Thoracic aorta (tissue), 2 donors: Measurements from ENCODE around the gene DPCD. TPM values are rescaled to one million over a fixed set of nuclear protein-coding genes. Genes with fewer than 3 reads are reported as not detected.

ENCODE experiments used
- ATAC-seq: fragments of 150-250 bp; one replicate; pipeline ENCODE4 v1.8.0; 2017; ENCODE audit warnings: low read depth; ENCODE audit not compliant: insufficient number of reproducible peaks, low FRiP score
- DNase-seq: peaks from one replicate; pipeline ENCODE4 v3.0.0-alpha.2; 2020; ENCODE audit warnings: low spot score
- H3K27ac ChIP-seq, 2 donors: fragments of 200-600 bp; sonication (generic); 1 replicate in 1 of 2; 2 replicates in 1 of 2; pipeline ENCODE4 v1.5.1; 2016; ENCODE audit warnings: mild to moderate bottlenecking in 2 of 2, moderate library complexity in 2 of 2
- H3K27me3 ChIP-seq: fragments of 200-600 bp; sonication (generic); replicated peaks from 2 replicates; pipeline ENCODE4 v1.6.0; 2016; ENCODE audit warnings: mild to moderate bottlenecking; ENCODE audit not compliant: insufficient read depth
- H3K36me3 ChIP-seq: fragments of 200-600 bp; sonication (generic); one replicate; pipeline ENCODE4 v1.5.1; 2016
- H3K4me1 ChIP-seq, 2 donors: fragments of 200-600 bp; sonication (generic); 1 replicate in 1 of 2; 2 replicates in 1 of 2; pipeline versions ENCODE4 v1.5.1 to v1.6.0; 2016; ENCODE audit warnings: low read depth in 2 of 2, mild to moderate bottlenecking in 1 of 2; ENCODE audit not compliant: control insufficient read depth in 1 of 2
- H3K4me3 ChIP-seq: fragments of 200-600 bp; sonication (generic); 2 replicates; pipeline ENCODE4 v1.5.1; 2016; ENCODE audit warnings: mild to moderate bottlenecking
- H3K9me3 ChIP-seq: fragments of 200-600 bp; sonication (generic); 2 replicates; pipeline ENCODE4 v1.5.1; 2016
- total RNA-seq, 2 donors: library from RNA; depleted of rRNA; stranded (reverse); fragments of >200 nt; gene quantifications; one replicate each; pipeline versions ENCODE4 v1.1.0 to v1.2.3, GENCODE V29; 2016
- TF ChIP-seq, protein P1 (sequence below): fragments of 200-600 bp; sonication (generic); IDR thresholded peaks from one replicate; pipeline ENCODE4 v1.5.1; 2019; ENCODE audit warnings: antibody characterized with exemption

The DPCD gene
- total RNA-seq, 2 donors from 2014 or later: 12.6 to 22.9 TPM

DNA sequence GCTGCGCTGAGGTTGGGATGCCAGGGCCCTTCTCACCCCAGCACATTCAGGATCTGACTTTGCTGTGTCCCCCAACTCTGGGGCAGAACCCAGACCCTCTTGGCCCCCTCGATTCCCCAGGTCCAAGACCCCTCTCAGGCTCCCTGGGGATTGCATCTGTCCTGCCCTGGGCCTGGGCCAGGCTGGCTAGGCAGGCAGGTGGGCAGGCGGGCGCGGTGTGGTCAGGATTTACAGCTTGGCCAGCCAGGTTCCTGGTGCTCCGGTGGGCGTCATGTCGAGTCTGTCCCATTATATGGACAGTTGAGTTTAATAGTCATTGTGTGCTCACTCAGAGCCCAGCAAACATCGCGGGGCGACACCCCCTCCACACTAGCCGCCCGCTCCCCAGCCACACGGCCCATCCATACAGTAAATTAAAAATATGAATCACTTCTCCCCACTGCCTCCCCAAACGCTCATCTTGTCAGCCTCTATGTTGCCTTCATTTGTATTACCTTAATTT, 23.6 kb upstream of the DPCD start:
- Histone ChIP-seq H3K27me3 (peaks cover 14% of the 10 kb centered on the region), H3K27ac (no peak overlapping the region), H3K4me1 (peaks cover 1 to 10% of the 10 kb centered on the region in 2 donors), H3K36me3 (no peaks in the 10 kb centered on the region), H3K9me3 (no peaks in the 10 kb centered on the region), H3K4me3 (no peak overlapping the region)
- TF ChIP-seq, protein P1, sequence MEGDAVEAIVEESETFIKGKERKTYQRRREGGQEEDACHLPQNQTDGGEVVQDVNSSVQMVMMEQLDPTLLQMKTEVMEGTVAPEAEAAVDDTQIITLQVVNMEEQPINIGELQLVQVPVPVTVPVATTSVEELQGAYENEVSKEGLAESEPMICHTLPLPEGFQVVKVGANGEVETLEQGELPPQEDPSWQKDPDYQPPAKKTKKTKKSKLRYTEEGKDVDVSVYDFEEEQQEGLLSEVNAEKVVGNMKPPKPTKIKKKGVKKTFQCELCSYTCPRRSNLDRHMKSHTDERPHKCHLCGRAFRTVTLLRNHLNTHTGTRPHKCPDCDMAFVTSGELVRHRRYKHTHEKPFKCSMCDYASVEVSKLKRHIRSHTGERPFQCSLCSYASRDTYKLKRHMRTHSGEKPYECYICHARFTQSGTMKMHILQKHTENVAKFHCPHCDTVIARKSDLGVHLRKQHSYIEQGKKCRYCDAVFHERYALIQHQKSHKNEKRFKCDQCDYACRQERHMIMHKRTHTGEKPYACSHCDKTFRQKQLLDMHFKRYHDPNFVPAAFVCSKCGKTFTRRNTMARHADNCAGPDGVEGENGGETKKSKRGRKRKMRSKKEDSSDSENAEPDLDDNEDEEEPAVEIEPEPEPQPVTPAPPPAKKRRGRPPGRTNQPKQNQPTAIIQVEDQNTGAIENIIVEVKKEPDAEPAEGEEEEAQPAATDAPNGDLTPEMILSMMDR: no peak
- no peak for ATAC-seq
- DNase-seq: no peak

DNA sequence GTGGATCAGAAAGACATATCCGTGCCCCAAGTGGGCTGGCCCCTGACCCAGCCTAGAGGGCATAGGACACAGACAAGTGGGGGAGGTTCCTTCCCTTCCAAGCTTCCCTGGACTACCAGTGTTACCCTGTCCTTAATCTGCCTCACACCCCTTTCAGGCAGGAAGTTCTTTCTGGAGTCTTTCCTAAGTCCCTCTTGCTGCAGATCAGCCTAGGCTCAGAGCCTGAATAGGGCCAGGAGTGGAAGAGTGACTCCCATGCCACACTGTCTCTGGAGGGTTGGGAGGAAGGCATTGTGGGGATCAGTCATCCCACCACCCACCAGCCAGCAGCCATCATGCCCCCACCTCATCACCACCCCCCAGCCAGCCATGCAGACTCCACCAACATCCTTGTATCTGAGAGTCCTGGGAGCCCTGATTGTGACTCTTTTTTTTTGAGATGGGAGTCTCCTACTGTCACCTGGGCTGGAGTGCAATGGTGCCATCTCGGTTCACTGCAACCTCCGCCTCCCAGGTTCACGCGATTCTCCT, 22.7 kb upstream of the DPCD start:
- ATAC-seq (no peak), DNase-seq (no peak)
- no peaks in the 10 kb centered on the region for H3K36me3 ChIP-seq
- H3K27ac ChIP-seq: no peak overlapping the region
- peaks cover 14% of the 10 kb centered on the region for H3K27me3 ChIP-seq
- TF ChIP-seq, protein P1: no peak
- H3K4me3 ChIP-seq: no peak overlapping the region
- peaks cover 6 to 19% of the 10 kb centered on the region in 2 donors for H3K4me1 ChIP-seq
- H3K9me3 ChIP-seq: no peaks in the 10 kb centered on the region

DNA sequence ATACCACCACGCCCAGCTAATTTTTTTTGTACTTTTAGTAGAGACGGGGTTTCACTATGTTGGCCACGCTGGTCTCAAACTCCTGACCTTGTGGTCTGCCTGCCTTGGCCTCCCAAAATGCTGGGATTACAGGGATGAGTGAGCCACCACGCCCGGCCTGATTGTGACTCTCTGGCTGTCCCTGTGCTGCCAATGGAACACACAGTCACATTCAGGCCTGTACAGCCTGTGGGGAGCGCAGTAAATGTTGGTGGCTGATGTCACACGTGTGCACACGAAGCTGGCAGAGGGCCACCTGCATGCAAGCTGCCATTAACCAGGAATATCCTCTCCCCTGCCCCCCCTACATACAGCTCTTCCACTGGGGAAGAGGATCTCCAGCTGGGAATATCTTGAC, 22.2 kb upstream of the DPCD start:
- ATAC-seq (no peak), DNase-seq (no peak)
- no peak overlapping the region for H3K4me3 ChIP-seq
- TF ChIP-seq, protein P1: no peak
- peaks cover 14% of the 10 kb centered on the region for H3K27me3 ChIP-seq
- H3K36me3 ChIP-seq: no peaks in the 10 kb centered on the region
- no peaks in the 10 kb centered on the region for H3K9me3 ChIP-seq
- peaks cover 6 to 24% of the 10 kb centered on the region in 2 donors for H3K4me1 ChIP-seq
- no peak overlapping the region for H3K27ac ChIP-seq

DNA sequence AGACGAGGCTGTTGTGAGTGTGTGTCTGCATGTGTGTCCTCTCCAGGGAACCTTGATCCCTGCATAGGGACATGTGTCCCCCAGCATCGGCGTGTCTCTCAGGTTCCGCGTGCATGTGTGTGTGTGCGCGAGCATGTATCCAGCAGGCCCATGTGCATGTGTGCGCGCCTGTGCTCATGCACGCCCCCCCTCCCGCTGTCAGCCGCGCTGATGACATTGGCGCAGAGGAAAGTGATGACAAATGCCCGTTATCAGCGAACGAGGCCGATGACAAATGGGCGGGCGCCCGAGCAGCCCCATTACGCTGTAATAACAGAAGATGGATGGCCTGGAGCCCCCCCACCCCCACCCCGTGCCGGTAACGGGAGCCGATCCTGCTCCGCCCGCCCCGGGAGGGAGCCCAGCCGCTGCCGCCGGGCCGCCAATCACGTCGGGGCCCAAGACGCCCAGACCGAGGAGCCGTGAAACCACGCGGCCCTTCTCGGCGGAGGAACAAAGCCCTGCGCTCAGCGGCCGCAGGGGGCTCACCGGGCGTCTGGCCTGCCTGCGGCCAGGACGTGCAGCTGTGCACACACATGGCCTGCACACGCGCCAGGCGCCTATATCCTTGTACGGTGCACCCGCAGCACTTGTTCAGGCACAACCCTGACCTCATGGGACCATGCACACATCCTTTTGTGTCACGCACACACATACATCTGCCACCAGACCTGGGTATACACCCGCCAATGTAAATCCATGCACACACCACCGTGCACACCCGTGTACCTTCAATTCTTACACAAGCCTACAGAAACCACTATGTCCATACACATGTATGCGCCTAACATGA, 21.6 kb upstream of the DPCD start:
- Histone ChIP-seq H3K4me3 (peak overlapping the region; percentile 30), H3K4me1 (peaks cover 6 to 25% of the 10 kb centered on the region in 2 donors), H3K27me3 (peaks cover 14% of the 10 kb centered on the region), H3K9me3 (no peaks in the 10 kb centered on the region), H3K36me3 (no peaks in the 10 kb centered on the region), H3K27ac (no peak overlapping the region)
- TF ChIP-seq, protein P1: no peak
- DNase-seq (no peak), ATAC-seq (no peak)

DNA sequence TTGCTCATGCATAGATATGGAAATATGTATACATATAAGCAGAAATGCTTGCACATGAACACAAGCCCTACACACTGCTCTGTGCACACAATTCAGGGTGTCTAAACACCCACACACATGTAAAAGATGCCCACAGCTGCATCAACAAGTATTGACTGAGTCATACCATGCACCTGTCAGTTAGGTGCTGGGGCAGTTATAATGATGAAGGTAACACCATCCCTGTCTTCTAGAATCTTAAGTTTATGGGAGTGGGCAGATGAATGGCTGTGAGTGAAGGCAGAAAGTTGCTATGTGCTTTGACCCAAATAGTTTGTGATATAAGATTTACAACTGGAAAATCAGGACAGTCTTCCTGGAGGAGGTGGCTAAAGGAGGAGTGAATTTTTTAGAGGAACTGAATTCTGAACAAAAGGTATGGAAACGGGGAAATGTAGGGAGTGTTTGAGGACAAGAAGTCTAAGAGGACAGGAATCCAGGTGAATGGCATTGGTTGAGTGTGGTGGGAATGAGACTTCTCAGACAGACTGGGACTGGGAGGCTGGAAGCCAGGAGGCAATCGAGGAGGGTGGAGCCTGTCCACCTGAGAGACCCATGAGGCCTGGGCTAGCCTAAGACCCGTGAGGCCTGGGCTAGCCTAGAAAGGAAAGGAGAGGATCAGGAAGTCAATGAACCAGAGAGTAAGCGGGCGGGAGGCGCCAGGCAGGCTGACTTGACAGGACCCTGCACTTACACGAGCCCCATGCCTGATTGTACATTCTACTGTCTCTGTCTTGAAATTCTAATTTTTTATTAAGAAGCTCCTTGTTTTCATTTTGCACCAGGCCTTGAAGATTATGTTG, 20.7 kb upstream of the DPCD start:
- H3K36me3 ChIP-seq: no peaks in the 10 kb centered on the region
- peaks cover 14% of the 10 kb centered on the region for H3K27me3 ChIP-seq
- ATAC-seq (no peak), DNase-seq (no peak)
- peaks cover 6 to 25% of the 10 kb centered on the region in 2 donors for H3K4me1 ChIP-seq
- no peak overlapping the region for H3K27ac ChIP-seq
- TF ChIP-seq, protein P1: no peak
- peaks cover under 1% of the 10 kb centered on the region for H3K9me3 ChIP-seq
- H3K4me3 ChIP-seq: no peak overlapping the region
